Measurements from ENCODE around the gene COL9A3. TPM values are rescaled to one million over a fixed set of nuclear protein-coding genes. Genes with fewer than 3 reads are reported as not detected.

The COL9A3 gene
- total and polyA plus RNA-seq, 2 of the 8 experiments (the other 6 are each of a cell fraction or from before 2014, with no cell fraction given) = 21.7 to 80.1 TPM

DNA sequence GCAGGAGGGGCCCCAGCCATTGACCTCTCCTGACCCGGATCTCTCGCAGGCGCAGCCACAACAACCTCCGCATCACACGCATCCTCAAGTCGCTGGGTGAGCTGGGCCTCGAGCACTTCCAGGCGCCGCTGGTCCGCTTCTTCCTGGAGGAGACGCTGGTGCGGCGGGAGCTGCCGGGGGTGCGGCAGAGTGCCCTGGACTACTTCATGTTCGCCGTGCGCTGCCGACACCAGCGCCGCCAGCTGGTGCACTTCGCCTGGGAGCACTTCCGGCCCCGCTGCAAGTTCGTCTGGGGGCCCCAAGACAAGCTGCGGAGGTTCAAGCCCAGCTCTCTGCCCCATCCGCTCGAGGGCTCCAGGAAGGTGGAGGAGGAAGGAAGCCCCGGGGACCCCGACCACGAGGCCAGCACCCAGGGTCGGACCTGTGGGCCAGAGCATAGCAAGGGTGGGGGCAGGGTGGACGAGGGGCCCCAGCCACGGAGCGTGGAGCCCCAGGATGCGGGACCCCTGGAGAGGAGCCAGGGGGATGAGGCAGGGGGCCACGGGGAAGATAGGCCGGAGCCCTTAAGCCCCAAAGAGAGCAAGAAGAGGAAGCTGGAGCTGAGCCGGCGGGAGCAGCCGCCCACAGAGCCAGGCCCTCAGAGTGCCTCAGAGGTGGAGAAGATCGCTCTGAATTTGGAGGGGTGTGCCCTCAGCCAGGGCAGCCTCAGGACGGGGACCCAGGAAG is 4.5 kb upstream of the COL9A3 start:
- WGBS, 2 experiments (ENCODE audit: extremely low coverage in 1 of 2, insufficient coverage in 1 of 2, insufficient read length in 1 of 2, insufficient replicate concordance in 2 of 2, low coverage in 1 of 2, low lambda C conversion rate in 2 of 2, missing lambda C conversion rate in 1 of 2) = 91% methylated on average over 20 of the region's 43 CpGs; no CpG with 5 or more reads in 1 of the 2 experiments

More for the DNA sequence above, 4.5 kb upstream of the COL9A3 start:
- H2BK5ac ChIP-seq (ENCODE audit: low read depth, low read length) = no peak overlapping the region
- no peaks in the 10 kb centered on the region for H3K9me3 ChIP-seq (ENCODE audit: insufficient read depth in 2 of 2, low read depth in 1 of 2, low read length in 1 of 2)
- no peak overlapping the region for H2BK15ac ChIP-seq (ENCODE audit: low read length)
- H3K79me2 ChIP-seq (ENCODE audit: control insufficient read depth in 1 of 2, insufficient read depth in 2 of 2, low read length in 2 of 2) = no peaks in the 10 kb centered on the region
- peaks cover 11% of the 10 kb centered on the region for H3K23me2 ChIP-seq (ENCODE audit: low read depth, low read length)
- H3K9ac ChIP-seq (replicated peaks in 1 of 4; ENCODE audit: extremely low read depth in 1 of 4, low read depth in 3 of 4, low read length in 3 of 4) = no peak overlapping the region
- no peak overlapping the region for H3K56ac ChIP-seq (replicated peaks; ENCODE audit: insufficient read length, low read depth, low read length)
- no peak overlapping the region for H3K18ac ChIP-seq (ENCODE audit: extremely low read depth, low read length)
- H3K79me1 ChIP-seq (ENCODE audit: low read depth, low read length) = no peaks in the 10 kb centered on the region
- H2BK12ac ChIP-seq (ENCODE audit: low read depth, low read length) = no peak overlapping the region
- no peak overlapping the region for H2AFZ ChIP-seq (ENCODE audit: low read length)
- H3K36me3 ChIP-seq (ENCODE audit: control insufficient read depth in 2 of 4, insufficient read depth in 4 of 4, low read length in 3 of 4) = peaks cover 0 to 20% (median 9%) of the 10 kb centered on the region in 4 experiments; a peak in 4 of 8 replicates
- no peak overlapping the region for H3K27ac ChIP-seq (ENCODE audit: low read depth, low read length)
- POLR2A ChIA-PET (ENCODE audit: partially characterized antibody) = no interaction called here
- no peak overlapping the region for H2AK5ac ChIP-seq (ENCODE audit: low read depth, low read length)
- H3K4ac ChIP-seq (replicated peaks; ENCODE audit: insufficient read length, low read depth, low read length) = no peak overlapping the region
- no peak overlapping the region for H4K8ac ChIP-seq (ENCODE audit: extremely low read depth, insufficient read depth, low read length)
- H3K4me3 ChIP-seq (ENCODE audit: extremely low read depth in 1 of 4, insufficient read depth in 2 of 4, low read depth in 3 of 4, low read length in 4 of 4) = no peak overlapping the region
- no peak overlapping the region for H3K4me2 ChIP-seq (ENCODE audit: insufficient read depth in 1 of 2, low read depth in 2 of 2, low read length in 2 of 2)
- peaks cover 0 to 13% (median 8%) of the 10 kb centered on the region in 4 experiments; a peak in 5 of 7 replicates for H3K4me1 ChIP-seq (replicated peaks in 1 of 4; ENCODE audit: control insufficient read depth in 3 of 4, insufficient read depth in 4 of 4, low read length in 3 of 4)
- H2BK120ac ChIP-seq (replicated peaks; ENCODE audit: low read depth, low read length) = no peak overlapping the region
- no peak overlapping the region for H3K23ac ChIP-seq (ENCODE audit: insufficient read length)
- no peak overlapping the region for H2BK20ac ChIP-seq (ENCODE audit: low read length)
- peaks cover 0 to 5% (median under 1%) of the 10 kb centered on the region in 4 experiments; a peak in 2 of 7 replicates for H3K27me3 ChIP-seq (replicated peaks in 1 of 4; ENCODE audit: control insufficient read depth in 3 of 4, extremely low read depth in 1 of 4, insufficient read depth in 3 of 4, low read length in 3 of 4)
- peaks cover 0 to 8% of the 10 kb centered on the region in 2 experiments for H4K20me1 ChIP-seq (replicated peaks in 1 of 2; ENCODE audit: control insufficient read depth in 1 of 2, insufficient read depth in 2 of 2, low read length in 2 of 2)
- DNase-seq (ENCODE audit: low read depth in 1 of 2, low spot score in 2 of 2) (no peak), FAIRE-seq (no peak)
- TF ChIP-seq CHD1 (IDR thresholded peaks at IDR 0.05; ENCODE audit: low read depth, low read length) = no peak
- no peak for TF ChIP-seq RAD21 (IDR thresholded peaks at IDR 0.05 in 1 of 2, conservative IDR thresholded peaks at IDR 0.05 in 1 of 2; ENCODE audit: low read depth in 2 of 2, low read length in 2 of 2)
- CTCF ChIA-PET (ENCODE audit: partially characterized antibody) = interaction anchor here (0.9 to 1.9 kb wide), 2 partner anchors 10 to 21 kb away, joined by 3 to 8 read pairs; no protein-coding TSS in a partner anchor
- no peak overlapping the region for H4K91ac ChIP-seq (replicated peaks; ENCODE audit: insufficient read length, low read length)
- no peak overlapping the region for H3K14ac ChIP-seq (ENCODE audit: insufficient read length)
- no peak overlapping the region for H4K5ac ChIP-seq (ENCODE audit: insufficient read length, low read depth, low read length)

Data from H1 (cell line).